Hepatocyte (in vitro differentiated cells): ENCODE data around the gene GLI3. TPM values are rescaled to one million over a fixed set of nuclear protein-coding genes. Genes with fewer than 3 reads are reported as not detected.

Experiments
- DNase-seq: peaks from one replicate; pipeline ENCODE4 v3.0.0-alpha.2; 2016; ENCODE audit warnings: low spot score
- H2AFZ ChIP-seq: fragments of 200-600 bp; sonication (generic); 2 replicates; pipeline ENCODE4 v1.6.0; 2016; ENCODE audit warnings: antibody characterized with exemption, mild to moderate bottlenecking
- H3K27ac ChIP-seq: fragments of 200-600 bp; sonication (generic); 2 replicates; pipeline ENCODE4 v1.5.1; 2016; ENCODE audit warnings: mild to moderate bottlenecking
- H3K27me3 ChIP-seq: fragments of 200-600 bp; sonication (generic); 2 replicates; pipeline ENCODE4 v1.6.1; 2016
- H3K36me3 ChIP-seq: fragments of 200-600 bp; sonication (generic); replicated peaks from 2 replicates; pipeline ENCODE4 v1.5.1; 2016; ENCODE audit warnings: low read depth; ENCODE audit not compliant: insufficient read depth
- H3K4me1 ChIP-seq: fragments of 200-600 bp; sonication (generic); 2 replicates; pipeline ENCODE4 v1.5.1; 2016; ENCODE audit warnings: mild to moderate bottlenecking, moderate library complexity; ENCODE audit not compliant: insufficient read depth
- H3K4me2 ChIP-seq: fragments of 200-600 bp; sonication (generic); 2 replicates; pipeline ENCODE4 v1.6.0; 2016
- H3K4me3 ChIP-seq: fragments of 200-600 bp; sonication (generic); 2 replicates; pipeline ENCODE4 v1.5.1; 2016; ENCODE audit warnings: mild to moderate bottlenecking
- H3K79me2 ChIP-seq: fragments of 200-600 bp; sonication (generic); 2 replicates; pipeline ENCODE4 v1.6.0; 2017; ENCODE audit warnings: mild to moderate bottlenecking
- H3K9me2 ChIP-seq: fragments of 200-600 bp; sonication (generic); replicated peaks from 2 replicates; pipeline ENCODE4 v1.6.0; 2017; ENCODE audit warnings: mild to moderate bottlenecking; ENCODE audit not compliant: insufficient read depth
- H3K9me3 ChIP-seq: fragments of 200-600 bp; sonication (generic); 2 replicates; pipeline ENCODE4 v1.5.1; 2016; ENCODE audit warnings: low read depth, mild to moderate bottlenecking
- H4K20me1 ChIP-seq: fragments of 200-600 bp; sonication (generic); 2 replicates; pipeline ENCODE4 v1.6.0; 2016; ENCODE audit warnings: mild to moderate bottlenecking; ENCODE audit not compliant: insufficient read depth, poor library complexity, severe bottlenecking
- EZH2 ChIP-seq: fragments of 200-600 bp; sonication (generic); IDR thresholded peaks from 2 replicates; pipeline ENCODE4 v1.6.1; 2016; ENCODE audit warnings: antibody characterized with exemption, mild to moderate bottlenecking, borderline replicate concordance
- EZH2phosphoT487 ChIP-seq: fragments of 200-600 bp; sonication (generic); IDR thresholded peaks from one replicate; pipeline ENCODE4 v1.6.1; 2018; ENCODE audit warnings: antibody characterized with exemption, mild to moderate bottlenecking, low read depth, moderate library complexity; ENCODE audit not compliant: unreplicated experiment, severe bottlenecking
- WGBS: methylation state at CpG from one replicate; pipeline ENCODE4 v1.1.6; 2016; ENCODE audit warnings: low lambda C conversion rate; ENCODE audit errors: missing lambda C conversion rate; 5-methylcytosine and 5-hydroxymethylcytosine counted together
- polyA plus RNA-seq: library from polyadenylated mRNA; unstranded; fragments of >200 nt; fragmentation: Nextera tagmentation; extraction: Ambion mirVana; gene quantifications from 2 replicates; pipeline ENCODE4 v1.2.1, GENCODE V29; 2016
- total RNA-seq: library from RNA; depleted of rRNA; stranded (reverse); fragments of >200 nt; gene quantifications from 2 replicates; pipeline ENCODE4 v1.2.3, GENCODE V29; 2014
- TF ChIP-seq, protein P1 (sequence below): fragments of 200-600 bp; sonication (generic); IDR thresholded peaks from 2 replicates; pipeline ENCODE4 v1.5.1; 2016; ENCODE audit warnings: antibody characterized with exemption, mild to moderate bottlenecking; ENCODE audit not compliant: poor library complexity

GLI3 gene
- total and polyA plus RNA-seq, 2 experiments from 2014 or later, result 5.5 to 20.0 TPM

- Histone ChIP-seq H3K9me3 (no peaks in the 10 kb centered on the region), H4K20me1 (no peaks in the 10 kb centered on the region), H3K36me3 (no peaks in the 10 kb centered on the region), H3K4me2 (no peak overlapping the region), H3K4me1 (no peaks in the 10 kb centered on the region), H3K27me3 (no peaks in the 10 kb centered on the region), H3K79me2 (no peaks in the 10 kb centered on the region), H2AFZ (no peak overlapping the region), H3K27ac (no peak overlapping the region), H3K4me3 (no peak overlapping the region), H3K9me2 (no peaks in the 10 kb centered on the region)
- WGBS, result 95% methylated on average over 46 of the region's 47 CpGs
- TF ChIP-seq, protein P1, sequence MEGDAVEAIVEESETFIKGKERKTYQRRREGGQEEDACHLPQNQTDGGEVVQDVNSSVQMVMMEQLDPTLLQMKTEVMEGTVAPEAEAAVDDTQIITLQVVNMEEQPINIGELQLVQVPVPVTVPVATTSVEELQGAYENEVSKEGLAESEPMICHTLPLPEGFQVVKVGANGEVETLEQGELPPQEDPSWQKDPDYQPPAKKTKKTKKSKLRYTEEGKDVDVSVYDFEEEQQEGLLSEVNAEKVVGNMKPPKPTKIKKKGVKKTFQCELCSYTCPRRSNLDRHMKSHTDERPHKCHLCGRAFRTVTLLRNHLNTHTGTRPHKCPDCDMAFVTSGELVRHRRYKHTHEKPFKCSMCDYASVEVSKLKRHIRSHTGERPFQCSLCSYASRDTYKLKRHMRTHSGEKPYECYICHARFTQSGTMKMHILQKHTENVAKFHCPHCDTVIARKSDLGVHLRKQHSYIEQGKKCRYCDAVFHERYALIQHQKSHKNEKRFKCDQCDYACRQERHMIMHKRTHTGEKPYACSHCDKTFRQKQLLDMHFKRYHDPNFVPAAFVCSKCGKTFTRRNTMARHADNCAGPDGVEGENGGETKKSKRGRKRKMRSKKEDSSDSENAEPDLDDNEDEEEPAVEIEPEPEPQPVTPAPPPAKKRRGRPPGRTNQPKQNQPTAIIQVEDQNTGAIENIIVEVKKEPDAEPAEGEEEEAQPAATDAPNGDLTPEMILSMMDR, result no peak
- TF ChIP-seq EZH2 (no peak), EZH2phosphoT487 (no peak)
- DNase-seq, result no peak
These were observed 271.9 kb downstream of the GLI3 start for GRCh38 chr7:41964849-41965745.

- TF ChIP-seq EZH2 (no peak), EZH2phosphoT487 (no peak)
- TF ChIP-seq, protein P1, result no peak
- no peaks in the 10 kb centered on the region for H3K79me2 ChIP-seq
- H3K27me3 ChIP-seq, result no peaks in the 10 kb centered on the region
- no peak overlapping the region for H3K27ac ChIP-seq
- no peaks in the 10 kb centered on the region for H4K20me1 ChIP-seq
- H3K9me3 ChIP-seq, result no peaks in the 10 kb centered on the region
- H3K36me3 ChIP-seq, result no peaks in the 10 kb centered on the region
- no peak overlapping the region for H3K4me2 ChIP-seq
- WGBS, result 90% methylated on average over 16 of the region's 16 CpGs
- no peak overlapping the region for H2AFZ ChIP-seq
- no peaks in the 10 kb centered on the region for H3K9me2 ChIP-seq
- H3K4me1 ChIP-seq, result no peaks in the 10 kb centered on the region
- no peak overlapping the region for H3K4me3 ChIP-seq
- DNase-seq, result no peak
These were observed 272.7 kb downstream of the GLI3 start for GRCh38 chr7:41964183-41964753.

DNA sequence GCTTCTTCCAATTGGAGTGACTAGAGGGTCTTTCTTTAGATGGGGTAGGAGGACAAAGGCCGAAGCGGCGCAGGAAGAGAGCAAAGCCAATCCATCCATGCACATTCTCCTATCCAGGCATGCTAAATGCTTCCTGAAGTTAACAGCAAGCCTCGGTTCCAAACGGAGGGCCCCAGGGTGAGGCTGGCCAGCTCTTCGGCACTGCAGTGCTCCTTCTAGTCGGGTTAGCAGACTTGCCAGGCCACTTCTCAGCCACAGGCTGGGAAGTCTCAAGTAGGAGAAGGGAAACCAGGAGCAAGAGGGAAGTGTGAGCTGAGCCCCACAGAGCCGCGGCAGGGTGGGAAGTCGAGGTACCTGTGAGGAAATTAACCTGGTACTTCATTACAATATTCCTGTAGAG, 280.3 kb downstream of the GLI3 start:
- Histone ChIP-seq H3K36me3 (no peaks in the 10 kb centered on the region), H3K79me2 (no peaks in the 10 kb centered on the region), H4K20me1 (no peaks in the 10 kb centered on the region), H2AFZ (no peak overlapping the region), H3K27ac (no peak overlapping the region), H3K9me3 (no peaks in the 10 kb centered on the region), H3K4me3 (no peak overlapping the region), H3K27me3 (no peaks in the 10 kb centered on the region), H3K9me2 (no peaks in the 10 kb centered on the region), H3K4me1 (peaks cover 13% of the 10 kb centered on the region), H3K4me2 (peak overlapping the region; percentile 62)
- WGBS, result 71% methylated on average over 10 of the region's 10 CpGs
- no peak for TF ChIP-seq EZH2phosphoT487
- TF ChIP-seq, protein P1, result no peak
- TF ChIP-seq EZH2, result no peak
- no peak for DNase-seq
